SK-N-MC (cell line): ENCODE measurements around the gene AFF3.

Experiments
- DNase-seq: peaks from one replicate; pipeline ENCODE4 v3.0.0-alpha.2; 2011; ENCODE audit warnings: low read depth, low spot score
- H3K27ac ChIP-seq: fragments of 200-600 bp; sonication (generic); 2 replicates; pipeline ENCODE4 v1.5.1; 2016; ENCODE audit warnings: mixed run types
- H3K36me3 ChIP-seq: fragments of 200-600 bp; sonication (generic); 2 replicates; pipeline ENCODE4 v1.6.1; 2017; ENCODE audit warnings: antibody characterized with exemption, low read length, mixed read lengths; ENCODE audit not compliant: insufficient read depth
- H3K4me3 ChIP-seq: fragments of 200-600 bp; sonication (generic); 2 replicates; pipeline ENCODE4 v1.5.1; 2016
- H3K9ac ChIP-seq: fragments of 200-600 bp; sonication (generic); 2 replicates; pipeline ENCODE4 v1.8.0; 2017; ENCODE audit warnings: mixed run types, mixed read lengths; ENCODE audit not compliant: insufficient read length
- H3K9me3 ChIP-seq: fragments of 200-600 bp; sonication (generic); 2 replicates; pipeline ENCODE4 v1.6.1; 2017; ENCODE audit warnings: low read depth, mild to moderate bottlenecking, antibody characterized with exemption, low read length, moderate library complexity, mixed read lengths
- EZH2 ChIP-seq: fragments of 200-600 bp; sonication (generic); IDR thresholded peaks from one replicate; pipeline ENCODE4 v1.6.1; 2017; ENCODE audit warnings: antibody characterized with exemption
- FOXP2 ChIP-seq: optimal IDR thresholded peaks from 2 replicates; pipeline ENCODE3; 2011; ENCODE audit warnings: mild to moderate bottlenecking, moderate library complexity; ENCODE audit not compliant: insufficient read depth; ENCODE audit errors: extremely low read length, control extremely low read depth
- POLR2AphosphoS5 ChIP-seq: IDR thresholded peaks from 2 replicates; pipeline ENCODE4 v1.6.1; 2012; ENCODE audit warnings: mild to moderate bottlenecking, low read depth, low read length, borderline replicate concordance

Gene AFF3

GRCh38 chr2:99910902-99911301 is 231.5 kb downstream of the AFF3 start:
- Histone ChIP-seq H3K9me3 (no peaks in the 10 kb centered on the region), H3K27ac (no peak overlapping the region), H3K4me3 (no peak overlapping the region), H3K9ac (no peak overlapping the region), H3K36me3 (no peaks in the 10 kb centered on the region)
- TF ChIP-seq EZH2: no peak
- no peak for TF ChIP-seq FOXP2
- TF ChIP-seq POLR2AphosphoS5: no peak
- no peak for DNase-seq

DNA sequence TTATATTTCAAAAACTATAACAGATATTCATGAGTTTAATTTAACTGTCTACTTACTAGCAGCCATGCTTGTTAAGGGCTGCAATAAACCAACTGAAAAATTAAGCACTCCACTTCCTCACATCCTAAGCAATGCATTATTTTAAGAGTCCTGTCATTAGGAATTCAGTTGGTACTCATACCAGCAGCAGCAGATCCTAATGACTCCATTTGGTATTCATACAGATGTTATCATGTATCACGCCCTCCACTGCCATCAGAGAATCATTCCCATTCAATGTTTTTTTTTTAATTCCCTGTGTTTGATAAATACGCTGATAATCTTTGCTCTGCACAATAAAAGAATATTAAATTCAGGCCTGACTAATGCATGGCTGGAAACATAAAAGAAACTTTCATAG is 236.8 kb downstream of the AFF3 start:
- no peak overlapping the region for H3K4me3 ChIP-seq
- H3K9ac ChIP-seq: no peak overlapping the region
- no peak overlapping the region for H3K27ac ChIP-seq
- no peak for DNase-seq
- H3K36me3 ChIP-seq: no peaks in the 10 kb centered on the region
- TF ChIP-seq EZH2: no peak
- TF ChIP-seq POLR2AphosphoS5: no peak
- no peak for TF ChIP-seq FOXP2
- H3K9me3 ChIP-seq: no peaks in the 10 kb centered on the region

- no peaks in the 10 kb centered on the region for H3K9me3 ChIP-seq
- no peak overlapping the region for H3K4me3 ChIP-seq
- no peaks in the 10 kb centered on the region for H3K36me3 ChIP-seq
- H3K27ac ChIP-seq: no peak overlapping the region
- TF ChIP-seq FOXP2: no peak
- no peak for TF ChIP-seq EZH2
- TF ChIP-seq POLR2AphosphoS5: no peak
- no peak overlapping the region for H3K9ac ChIP-seq
- no peak for DNase-seq
These were observed 237.4 kb downstream of the AFF3 start for GRCh38 chr2:99905025-99905424.

GRCh38 chr2:99903981-99904380 is 238.4 kb downstream of the AFF3 start:
- Histone ChIP-seq H3K4me3 (no peak overlapping the region), H3K27ac (no peak overlapping the region), H3K9ac (no peak overlapping the region), H3K9me3 (no peaks in the 10 kb centered on the region), H3K36me3 (no peaks in the 10 kb centered on the region)
- TF ChIP-seq POLR2AphosphoS5 (no peak), EZH2 (no peak), FOXP2 (no peak)
- DNase-seq: no peak

GRCh38 chr2:99900556-99900955 is 241.8 kb downstream of the AFF3 start:
- H3K9me3 ChIP-seq: no peaks in the 10 kb centered on the region
- no peak for DNase-seq
- H3K27ac ChIP-seq: no peak overlapping the region
- TF ChIP-seq POLR2AphosphoS5 (no peak), FOXP2 (no peak)
- no peaks in the 10 kb centered on the region for H3K36me3 ChIP-seq
- H3K9ac ChIP-seq: no peak overlapping the region
- H3K4me3 ChIP-seq: no peak overlapping the region

DNA sequence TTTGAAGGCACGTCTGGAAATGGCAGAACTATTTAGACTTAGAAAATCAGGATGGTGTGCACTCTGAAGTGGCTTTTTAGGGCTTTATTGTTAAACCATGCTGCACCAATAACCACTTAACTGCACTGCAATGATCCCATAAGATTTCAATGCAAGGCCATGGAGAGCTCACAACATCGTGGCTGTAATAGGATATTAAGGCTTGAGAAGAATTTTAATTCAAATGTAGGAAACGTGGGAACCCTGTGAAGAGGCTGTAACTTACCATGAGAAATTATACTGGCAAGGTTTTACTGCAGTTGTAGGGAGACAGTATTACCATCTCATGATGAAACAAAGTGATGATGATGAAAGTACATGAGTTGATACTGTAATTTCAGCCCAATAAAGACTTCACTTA is 242.5 kb downstream of the AFF3 start:
- no peak overlapping the region for H3K4me3 ChIP-seq
- no peak overlapping the region for H3K27ac ChIP-seq
- no peak for TF ChIP-seq POLR2AphosphoS5
- TF ChIP-seq EZH2: no peak
- TF ChIP-seq FOXP2: no peak
- H3K36me3 ChIP-seq: no peaks in the 10 kb centered on the region
- no peaks in the 10 kb centered on the region for H3K9me3 ChIP-seq
- DNase-seq: no peak
- H3K9ac ChIP-seq: no peak overlapping the region

DNA sequence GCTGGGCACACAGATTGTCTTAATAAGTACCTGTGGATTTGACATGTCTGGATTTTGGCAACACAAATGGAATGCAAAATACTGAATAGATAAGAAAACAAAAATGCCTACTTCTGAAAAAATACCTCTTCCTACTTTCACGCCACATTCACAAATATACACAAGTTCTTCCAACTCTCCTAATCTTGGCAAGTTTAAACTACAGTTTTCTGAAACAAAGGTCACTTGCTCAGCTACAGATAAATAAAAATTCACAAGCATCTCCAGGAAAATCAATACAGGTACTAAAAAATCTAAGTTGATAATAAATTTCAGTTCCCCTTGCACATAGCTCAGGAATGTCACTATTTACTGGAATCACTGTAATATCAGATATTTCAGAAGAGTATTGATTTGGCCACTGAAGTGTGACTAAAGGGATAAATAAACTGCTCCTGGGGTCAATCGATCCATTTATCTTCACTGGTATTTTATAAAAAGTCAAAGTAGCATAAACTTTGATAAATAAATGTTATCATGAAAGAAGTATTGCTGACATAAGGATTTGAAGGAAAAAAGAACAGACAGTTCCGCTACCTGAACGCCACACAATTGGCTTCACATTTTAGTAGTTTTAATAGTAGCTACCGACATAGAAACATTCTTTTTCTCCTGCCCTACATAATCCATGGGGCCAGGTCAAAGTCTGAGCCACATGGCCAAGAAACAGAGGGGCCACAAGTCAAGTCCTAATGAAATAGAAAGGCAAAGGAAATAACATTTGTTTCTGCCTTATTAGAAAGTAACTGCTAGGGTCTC is 243.1 kb downstream of the AFF3 start:
- Histone ChIP-seq H3K9me3 (no peaks in the 10 kb centered on the region), H3K27ac (no peak overlapping the region)
- TF ChIP-seq POLR2AphosphoS5 (no peak), EZH2 (no peak), FOXP2 (no peak)

GRCh38 chr2:99898336-99899048 is 243.9 kb downstream of the AFF3 start:
- Histone ChIP-seq H3K9me3 (no peaks in the 10 kb centered on the region), H3K9ac (no peak overlapping the region), H3K4me3 (no peak overlapping the region), H3K36me3 (no peaks in the 10 kb centered on the region), H3K27ac (no peak overlapping the region)
- no peak for DNase-seq
- TF ChIP-seq FOXP2 (no peak), POLR2AphosphoS5 (no peak), EZH2 (no peak)

More for the DNA sequence above, 243.1 kb downstream of the AFF3 start:
- DNase-seq: no peak
- Histone ChIP-seq H3K9ac (no peak overlapping the region), H3K36me3 (no peaks in the 10 kb centered on the region), H3K4me3 (no peak overlapping the region)

- no peak for DNase-seq
- no peak overlapping the region for H3K9ac ChIP-seq
- H3K36me3 ChIP-seq: no peaks in the 10 kb centered on the region
- no peaks in the 10 kb centered on the region for H3K9me3 ChIP-seq
- TF ChIP-seq FOXP2 (no peak), EZH2 (no peak), POLR2AphosphoS5 (no peak)
- H3K4me3 ChIP-seq: no peak overlapping the region
- H3K27ac ChIP-seq: no peak overlapping the region
These were observed 251.0 kb downstream of the AFF3 start for GRCh38 chr2:99891428-99891780.
